CD4-positive, alpha-beta T cell (primary cell): ENCODE measurements around the gene GH2. TPM values are rescaled to one million over a fixed set of nuclear protein-coding genes. Genes with fewer than 3 reads are reported as not detected.
"Not testable (repeated sequence)": the region's sequence is repeated elsewhere in the genome, so short reads cannot be mapped to it uniquely, and the experiment has no call there.

ENCODE experiments used
- ATAC-seq: fragments of 200-7000 bp; cut with Tn5 transposase; one replicate; pipeline ENCODE4 v1.10.0; 2022; ENCODE audit warnings: mild to moderate bottlenecking; ENCODE audit not compliant: poor library complexity
- CTCF ChIA-PET: fragments of 350-600 bp; sonication (Branson Sonifier 250); formaldehyde crosslinking; loops from one replicate; lab custom pipeline; 2021; ENCODE audit warnings: antibody characterized with exemption, inconsistent platforms; lab: Charles Lee
- POLR2A ChIA-PET: fragments of 350-600 bp; sonication (Branson Sonifier 250); formaldehyde crosslinking; loops from one replicate; lab custom pipeline; 2021; ENCODE audit warnings: antibody characterized with exemption, inconsistent platforms; lab: Charles Lee
- DNase-seq, 14 experiments: peaks; one replicate each; pipeline ENCODE4 v3.0.0-alpha.2; 2013 to 2020; ENCODE audit warnings: mixed read lengths in 2 of 14
- H3K27ac ChIP-seq, 2 donors: one replicate each; pipeline versions ENCODE4 v1.5.1 to v1.7.0; 2013; ENCODE audit warnings: low read length in 2 of 2, low read depth in 1 of 2, mild to moderate bottlenecking in 1 of 2
- H3K27me3 ChIP-seq, 2 experiments: 1 replicate in 1 of 2; 2 replicates in 1 of 2; pipeline versions ENCODE4 v1.6.1 to v1.7.0; 2013; ENCODE audit warnings: low read length in 2 of 2, control low read depth in 1 of 2, mild to moderate bottlenecking in 1 of 2, moderate library complexity in 1 of 2; ENCODE audit not compliant: insufficient read depth in 2 of 2, control insufficient read depth in 1 of 2
- H3K36me3 ChIP-seq: one replicate; pipeline ENCODE4 v1.6.1; 2013; ENCODE audit warnings: low read length, control low read depth; ENCODE audit not compliant: insufficient read depth
- H3K4me1 ChIP-seq: one replicate; pipeline ENCODE4 v1.6.1; 2013; ENCODE audit warnings: low read length, control low read depth; ENCODE audit not compliant: insufficient read depth
- H3K4me3 ChIP-seq: one replicate; pipeline ENCODE4 v1.5.1; 2013; ENCODE audit warnings: mild to moderate bottlenecking, low read length, moderate library complexity
- H3K9me3 ChIP-seq, 2 experiments: 1 replicate in 1 of 2; 2 replicates in 1 of 2; pipeline versions ENCODE4 v1.6.1 to v1.7.0; 2013; ENCODE audit warnings: low read length in 2 of 2, mild to moderate bottlenecking in 2 of 2, control low read depth in 1 of 2, moderate library complexity in 1 of 2; ENCODE audit not compliant: control insufficient read depth in 1 of 2, insufficient read depth in 1 of 2
- H3K27ac Mint-ChIP-seq: one replicate; pipeline ENCODE4 v1.8.0; 2020; ENCODE audit warnings: mixed read lengths
- H3K27me3 Mint-ChIP-seq: one replicate; pipeline ENCODE4 v1.8.0; 2021; ENCODE audit warnings: mixed read lengths
- H3K36me3 Mint-ChIP-seq: one replicate; pipeline ENCODE4 v1.8.0; 2021; ENCODE audit warnings: low read depth, mixed read lengths
- H3K4me1 Mint-ChIP-seq: one replicate; pipeline ENCODE4 v1.8.0; 2021; ENCODE audit warnings: low read depth, mixed read lengths
- H3K4me3 Mint-ChIP-seq: one replicate; pipeline ENCODE4 v1.8.0; 2020; ENCODE audit warnings: mild to moderate bottlenecking, mixed read lengths
- H3K9me3 Mint-ChIP-seq: one replicate; pipeline ENCODE4 v1.8.0; 2020; ENCODE audit warnings: mixed read lengths
- intact Hi-C, 2 experiments: fragments of 100-400 bp; cut with DNase I in 1 of 2; cut with micrococcal nuclease in 1 of 2; formaldehyde crosslinking; loops; one replicate each; pipeline versions ENCODE4 v1.15.1 to v1.9.0; 2023 to 2025; cut with DNase I, micrococcal nuclease
- total RNA-seq, 174 experiments: library from RNA in 2 of 174; stranded (reverse) in 2 of 174; gene quantifications; one replicate each; pipeline ENCODE4 v1.2.3 and lab custom pipeline; 2021 to 2026
- TF ChIP-seq, protein P1 (sequence below): fragments of 200-600 bp; IDR thresholded peaks from one replicate; pipeline ENCODE4 v1.8.0; 2022; ENCODE audit warnings: antibody characterized with exemption, mild to moderate bottlenecking

GH2 gene
- total RNA-seq, 2 experiments from 2014 or later, result not detected

DNA sequence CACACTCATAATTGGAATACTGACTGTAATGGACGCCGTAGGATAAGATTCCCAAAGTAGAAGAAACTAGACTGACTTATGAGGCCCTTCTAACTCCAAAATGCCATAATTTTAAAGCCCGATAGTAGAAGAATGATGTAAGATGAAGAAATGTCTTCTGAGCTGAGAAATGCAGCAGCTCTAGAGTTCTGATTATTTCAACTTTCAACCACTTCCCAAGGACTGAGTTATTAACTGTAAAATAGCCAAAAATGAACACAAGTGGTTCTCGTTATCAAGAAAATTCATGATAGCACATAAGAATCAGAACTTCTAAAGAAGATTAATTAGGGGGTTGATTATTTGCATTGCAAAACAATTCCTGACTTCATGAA lies 11.5 kb downstream of the GH2 start:
- ATAC-seq, intact Hi-C loops, H3K36me3 Mint-ChIP-seq, H3K4me3 ChIP-seq, H3K36me3 ChIP-seq, POLR2A ChIA-PET, DNase-seq, H3K27ac ChIP-seq, H3K4me3 Mint-ChIP-seq, H3K27ac Mint-ChIP-seq, H3K9me3 ChIP-seq, H3K27me3 ChIP-seq, H3K4me1 ChIP-seq, H3K9me3 Mint-ChIP-seq, H3K4me1 Mint-ChIP-seq, H3K27me3 Mint-ChIP-seq: not testable (repeated sequence)
- CTCF ChIA-PET, result interaction anchor here (1.0 kb wide), 1 partner anchor 22 kb away, joined by 3 read pairs; no protein-coding TSS in a partner anchor

DNA sequence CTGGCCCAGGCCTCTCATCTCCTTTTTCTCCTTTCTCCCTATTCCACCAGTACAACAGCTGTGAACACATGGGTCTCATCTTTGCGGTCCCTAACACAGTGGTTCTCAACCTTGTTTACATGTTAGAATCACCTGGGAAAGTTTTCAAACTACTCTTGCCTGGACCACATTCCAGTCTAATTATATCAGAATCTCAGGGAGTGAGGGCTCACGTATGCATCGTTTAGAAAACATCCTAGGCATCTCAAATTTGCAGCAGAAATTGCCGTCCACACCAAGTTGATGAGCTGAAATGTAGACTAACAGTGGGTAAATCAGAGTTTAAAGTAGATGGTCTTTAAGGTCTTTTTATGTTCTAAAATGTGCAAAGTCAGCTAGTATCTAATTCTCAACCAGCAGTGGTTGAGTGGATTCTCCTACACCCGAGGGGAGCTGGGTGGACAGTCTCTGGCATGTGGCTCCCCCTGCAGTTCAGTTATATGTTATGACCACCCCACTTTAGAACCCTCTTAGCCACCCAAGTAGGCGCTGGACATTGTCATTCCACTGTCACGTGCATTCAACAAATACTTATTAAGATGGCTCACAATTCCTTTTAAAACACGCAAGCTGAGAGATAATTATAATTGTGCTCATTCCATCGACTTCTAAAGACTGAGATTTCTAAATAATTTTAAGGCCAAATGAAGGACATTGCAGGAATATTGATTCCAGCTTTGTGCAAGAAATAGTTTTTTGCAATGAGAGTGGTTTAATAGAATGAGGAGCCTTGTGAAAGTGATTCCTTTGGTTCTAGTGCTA lies 12.1 kb downstream of the GH2 start:
- intact Hi-C loops, H3K27me3 Mint-ChIP-seq, POLR2A ChIA-PET, H3K4me3 Mint-ChIP-seq, DNase-seq, H3K27ac ChIP-seq, H3K27ac Mint-ChIP-seq, H3K9me3 ChIP-seq, H3K4me1 ChIP-seq, H3K4me3 ChIP-seq, H3K36me3 ChIP-seq, H3K36me3 Mint-ChIP-seq, H3K4me1 Mint-ChIP-seq, ATAC-seq, H3K27me3 ChIP-seq, H3K9me3 Mint-ChIP-seq: not testable (repeated sequence)
- CTCF ChIA-PET, result interaction anchor here (1.0 kb wide), 1 partner anchor 21 kb away, joined by 3 read pairs; no protein-coding TSS in a partner anchor

- H3K27ac ChIP-seq, H3K4me1 Mint-ChIP-seq, intact Hi-C loops, H3K9me3 Mint-ChIP-seq, ATAC-seq, H3K36me3 ChIP-seq, H3K27me3 Mint-ChIP-seq, H3K27ac Mint-ChIP-seq, DNase-seq, H3K4me1 ChIP-seq, H3K9me3 ChIP-seq, H3K4me3 Mint-ChIP-seq, H3K27me3 ChIP-seq, H3K4me3 ChIP-seq, H3K36me3 Mint-ChIP-seq: not testable (repeated sequence)
- CTCF ChIA-PET, result interaction anchor here (0.9 to 1.3 kb wide), 2 partner anchors 12 to 20 kb away, joined by 3 to 5 read pairs; no protein-coding TSS in a partner anchor
- POLR2A ChIA-PET, result interaction anchor here (0.7 to 1.2 kb wide), 3 partner anchors 18 to 169 kb away, joined by 3 to 4 read pairs (median 3); no protein-coding TSS in a partner anchor
Observed at GRCh38 chr17:63866625-63867024, 15.1 kb downstream of the GH2 start.

DNA sequence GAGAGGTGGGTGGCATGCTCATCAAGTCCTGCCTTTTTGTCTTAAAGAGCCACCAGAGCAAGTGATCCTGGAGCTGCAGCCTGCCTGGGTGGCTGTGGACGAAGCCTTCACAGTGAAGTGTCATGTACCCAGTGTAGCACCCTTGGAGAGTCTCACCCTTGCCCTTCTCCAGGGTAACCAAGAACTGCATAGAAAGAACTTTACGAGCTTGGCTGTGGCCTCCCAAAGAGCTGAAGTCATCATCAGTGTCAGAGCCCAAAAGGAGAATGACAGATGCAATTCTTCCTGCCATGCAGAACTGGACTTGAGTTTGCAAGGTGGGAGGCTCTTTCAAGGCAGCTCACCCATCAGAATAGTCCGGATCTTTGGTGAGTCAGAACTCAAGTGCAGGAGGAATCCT lies 22.5 kb downstream of the GH2 start:
- H3K27me3 Mint-ChIP-seq, result no peaks in the 10 kb centered on the region
- H3K36me3 Mint-ChIP-seq, result no peaks in the 10 kb centered on the region
- Histone ChIP-seq H3K27me3 (peaks cover 0 to 2% of the 10 kb centered on the region in 2 experiments), H3K36me3 (no peaks in the 10 kb centered on the region), H3K4me3 (no peak overlapping the region), H3K9me3 (no peaks in the 10 kb centered on the region), H3K27ac (no peak overlapping the region), H3K4me1 (no peaks in the 10 kb centered on the region)
- no peak overlapping the region for H3K4me3 Mint-ChIP-seq
- H3K4me1 Mint-ChIP-seq, result no peaks in the 10 kb centered on the region
- DNase-seq, result no peak
- intact Hi-C loops, result no loop called here
- TF ChIP-seq, protein P1, sequence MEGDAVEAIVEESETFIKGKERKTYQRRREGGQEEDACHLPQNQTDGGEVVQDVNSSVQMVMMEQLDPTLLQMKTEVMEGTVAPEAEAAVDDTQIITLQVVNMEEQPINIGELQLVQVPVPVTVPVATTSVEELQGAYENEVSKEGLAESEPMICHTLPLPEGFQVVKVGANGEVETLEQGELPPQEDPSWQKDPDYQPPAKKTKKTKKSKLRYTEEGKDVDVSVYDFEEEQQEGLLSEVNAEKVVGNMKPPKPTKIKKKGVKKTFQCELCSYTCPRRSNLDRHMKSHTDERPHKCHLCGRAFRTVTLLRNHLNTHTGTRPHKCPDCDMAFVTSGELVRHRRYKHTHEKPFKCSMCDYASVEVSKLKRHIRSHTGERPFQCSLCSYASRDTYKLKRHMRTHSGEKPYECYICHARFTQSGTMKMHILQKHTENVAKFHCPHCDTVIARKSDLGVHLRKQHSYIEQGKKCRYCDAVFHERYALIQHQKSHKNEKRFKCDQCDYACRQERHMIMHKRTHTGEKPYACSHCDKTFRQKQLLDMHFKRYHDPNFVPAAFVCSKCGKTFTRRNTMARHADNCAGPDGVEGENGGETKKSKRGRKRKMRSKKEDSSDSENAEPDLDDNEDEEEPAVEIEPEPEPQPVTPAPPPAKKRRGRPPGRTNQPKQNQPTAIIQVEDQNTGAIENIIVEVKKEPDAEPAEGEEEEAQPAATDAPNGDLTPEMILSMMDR, result no peak
- H3K9me3 Mint-ChIP-seq, result no peaks in the 10 kb centered on the region
- no peak for ATAC-seq
- POLR2A ChIA-PET, result no interaction called here
- CTCF ChIA-PET, result no interaction called here
- no peak overlapping the region for H3K27ac Mint-ChIP-seq

GRCh38 chr17:63856425-63856824 lies 25.3 kb downstream of the GH2 start:
- POLR2A ChIA-PET, H3K4me3 ChIP-seq, H3K27ac ChIP-seq, H3K4me1 ChIP-seq, H3K27ac Mint-ChIP-seq, H3K9me3 ChIP-seq, DNase-seq, H3K9me3 Mint-ChIP-seq, H3K36me3 Mint-ChIP-seq, H3K36me3 ChIP-seq, H3K27me3 ChIP-seq, intact Hi-C loops, ATAC-seq, H3K27me3 Mint-ChIP-seq, H3K4me1 Mint-ChIP-seq, CTCF ChIA-PET, H3K4me3 Mint-ChIP-seq: not testable (repeated sequence)
